OCI-LY7 (cell line): Measurements from ENCODE around the gene CD52. TPM values are rescaled to one million over a fixed set of nuclear protein-coding genes. Genes with fewer than 3 reads are reported as not detected.

Source experiments
- BruUV-seq: library from RNA; stranded (reverse); fragments of 400-500 nt; replicated peaks from 2 replicates; lab custom pipeline; 2021; lab: Mats Ljungman, UMichigan
- CTCF ChIA-PET: fragments of 300-600 bp; sonication (Branson Sonifier 250); formaldehyde crosslinking; loops from one replicate; lab custom pipeline; 2022; ENCODE audit warnings: antibody characterized with exemption; ENCODE audit not compliant: unreplicated experiment; lab: Charles Lee
- POLR2A ChIA-PET: fragments of 300-600 bp; sonication (Branson Sonifier 250); formaldehyde crosslinking; loops from one replicate; lab custom pipeline; 2022; ENCODE audit warnings: antibody characterized with exemption; lab: Charles Lee
- DNase-seq: peaks from one replicate; pipeline ENCODE4 v3.0.0-alpha.2; 2015; ENCODE audit warnings: low spot score
- H2AFZ ChIP-seq: fragments of 200-600 bp; sonication (generic), shearing (Covaris generic); 2 replicates; pipeline ENCODE4 v1.6.1; 2014; ENCODE audit warnings: mild to moderate bottlenecking, antibody characterized with exemption, low read length, moderate library complexity
- H3K27ac ChIP-seq: fragments of 200-600 bp; sonication (generic); 2 replicates; pipeline ENCODE4 v1.5.1; 2014; ENCODE audit warnings: mixed run types, low read depth, mild to moderate bottlenecking, moderate library complexity, low read length, inconsistent platforms; ENCODE audit not compliant: poor library complexity, severe bottlenecking
- H3K36me3 ChIP-seq: fragments of 200-600 bp; sonication (generic); 2 replicates; pipeline ENCODE4 v1.6.1; 2014; ENCODE audit warnings: mild to moderate bottlenecking, antibody characterized with exemption, low read length, moderate library complexity, mixed read lengths; ENCODE audit not compliant: insufficient read depth
- H3K4me1 ChIP-seq: fragments of 200-600 bp; sonication (generic); 2 replicates; pipeline ENCODE4 v1.5.1; 2014; ENCODE audit warnings: mild to moderate bottlenecking, low read length; ENCODE audit not compliant: insufficient read depth, poor library complexity, severe bottlenecking
- H3K4me2 ChIP-seq: fragments of 200-600 bp; sonication (generic); 2 replicates; pipeline ENCODE4 v1.6.1; 2014; ENCODE audit warnings: mild to moderate bottlenecking, low read length
- H3K4me3 ChIP-seq: fragments of 200-600 bp; sonication (generic); 2 replicates; pipeline ENCODE4 v1.5.1; 2014; ENCODE audit warnings: mild to moderate bottlenecking, low read depth, low read length; ENCODE audit not compliant: poor library complexity, severe bottlenecking
- H3K79me2 ChIP-seq: fragments of 200-600 bp; sonication (generic); 2 replicates; pipeline ENCODE4 v1.6.1; 2016; ENCODE audit warnings: low read depth, mild to moderate bottlenecking, low read length, moderate library complexity, mixed read lengths; ENCODE audit not compliant: insufficient read depth
- H3K9me2 ChIP-seq: fragments of 200-600 bp; sonication (generic); 2 replicates; pipeline ENCODE4 v1.6.1; 2016; ENCODE audit warnings: mild to moderate bottlenecking, low read length, mixed read lengths; ENCODE audit not compliant: insufficient read depth
- H3K9me3 ChIP-seq: fragments of 200-600 bp; sonication (generic); 2 replicates; pipeline ENCODE4 v1.6.1; 2014; ENCODE audit warnings: mild to moderate bottlenecking, mixed run types, low read length, mixed read lengths
- H4K20me1 ChIP-seq: fragments of 200-600 bp; sonication (generic); 2 replicates; pipeline ENCODE4 v1.6.1; 2014; ENCODE audit warnings: mild to moderate bottlenecking, antibody characterized with exemption, low read length, moderate library complexity, mixed read lengths; ENCODE audit not compliant: insufficient read depth
- CTCF ChIP-seq: fragments of 200-600 bp; sonication (generic); conservative IDR thresholded peaks from 2 replicates; pipeline ENCODE4 v1.5.1; 2014; ENCODE audit warnings: mild to moderate bottlenecking, antibody characterized with exemption, low read length, moderate library complexity, mixed read lengths
- EZH2phosphoT487 ChIP-seq: fragments of 200-600 bp; sonication (generic); IDR thresholded peaks from 2 replicates; pipeline ENCODE4 v1.6.1; 2018; ENCODE audit warnings: low read depth, borderline replicate concordance, mild to moderate bottlenecking, mixed run types, antibody characterized with exemption, low read length, moderate library complexity, mixed read lengths
- intact Hi-C: fragments of 100-400 bp; cut with micrococcal nuclease; formaldehyde crosslinking; loops from one replicate; pipeline ENCODE4 v1.10.0; 2022; ENCODE audit not compliant: unreplicated experiment
- total RNA-seq, 2 experiments: library from RNA; depleted of rRNA in 1 of 2; stranded (reverse); fragments of >200 nt in 1 of 2; shearing (Covaris generic) in 1 of 2; gene quantifications; 2 replicates each; pipeline ENCODE4 v1.2.3, GENCODE V29; 2014 to 2022

The CD52 gene
- total RNA-seq, 2 experiments from 2014 or later: 470 to 769 TPM

GRCh38 chr1:26290122-26290881 lies 27.5 kb upstream of the CD52 start:
- H3K27ac ChIP-seq: peak overlapping the region; percentile 98
- BruUV-seq: no TSS peak
- no peak overlapping the region; the same call in 1 of the 2 replicates for H2AFZ ChIP-seq
- H4K20me1 ChIP-seq: no peaks in the 10 kb centered on the region
- peak overlapping the region; percentile 81 for H3K4me2 ChIP-seq
- H3K9me3 ChIP-seq: no peaks in the 10 kb centered on the region
- ChIA-PET CTCF (interaction anchor here (1.2 to 3.0 kb wide), 5 partner anchors 11 to 31 kb away, joined by 3 to 30 read pairs (median 15); partner anchors contain the start of gene CD52), POLR2A (interaction anchor here (0.6 to 11.0 kb wide), 7 partner anchors 9 to 402 kb away, joined by 3 to 273 read pairs (median 6); partner anchors contain the start of genes CD52 and UBXN11)
- H3K9me2 ChIP-seq: no peaks in the 10 kb centered on the region
- H3K4me1 ChIP-seq: peaks cover 79% of the 10 kb centered on the region
- TF ChIP-seq CTCF (no peak), EZH2phosphoT487 (no peak)
- peaks cover 32% of the 10 kb centered on the region for H3K36me3 ChIP-seq
- intact Hi-C loops: no loop called here
- no peaks in the 10 kb centered on the region for H3K79me2 ChIP-seq
- DNase-seq: no peak
- H3K4me3 ChIP-seq: peak overlapping the region; percentile 32

GRCh38 chr1:26290882-26291261 lies 26.9 kb upstream of the CD52 start:
- ChIA-PET CTCF (interaction anchor here (1.2 to 3.0 kb wide), 5 partner anchors 11 to 31 kb away, joined by 3 to 30 read pairs (median 4); partner anchors contain the start of gene CD52), POLR2A (interaction anchor here (0.6 to 11.0 kb wide), 6 partner anchors 9 to 401 kb away, joined by 3 to 273 read pairs (median 6); partner anchors contain the start of genes CD52 and UBXN11)
- H4K20me1 ChIP-seq: no peaks in the 10 kb centered on the region
- peak overlapping the region; percentile 81 for H3K4me2 ChIP-seq
- peak; percentile 85 for DNase-seq
- TF ChIP-seq CTCF (no peak), EZH2phosphoT487 (no peak)
- peak overlapping the region; percentile 6; the same call in 1 of the 2 replicates for H2AFZ ChIP-seq
- no TSS peak for BruUV-seq
- peak overlapping the region; percentile 13 for H3K4me3 ChIP-seq
- peak overlapping the region; percentile 98 for H3K27ac ChIP-seq
- H3K36me3 ChIP-seq: peaks cover 29% of the 10 kb centered on the region
- no peaks in the 10 kb centered on the region for H3K79me2 ChIP-seq
- H3K9me3 ChIP-seq: no peaks in the 10 kb centered on the region
- intact Hi-C loops: no loop called here
- H3K4me1 ChIP-seq: peaks cover 74% of the 10 kb centered on the region
- H3K9me2 ChIP-seq: no peaks in the 10 kb centered on the region
